ENCODE measurements around the gene VAMP8.
"Not testable (repeated sequence)": the region's sequence is repeated elsewhere in the genome, so short reads cannot be mapped to it uniquely, and the experiment has no call there.

Gene VAMP8

DNA sequence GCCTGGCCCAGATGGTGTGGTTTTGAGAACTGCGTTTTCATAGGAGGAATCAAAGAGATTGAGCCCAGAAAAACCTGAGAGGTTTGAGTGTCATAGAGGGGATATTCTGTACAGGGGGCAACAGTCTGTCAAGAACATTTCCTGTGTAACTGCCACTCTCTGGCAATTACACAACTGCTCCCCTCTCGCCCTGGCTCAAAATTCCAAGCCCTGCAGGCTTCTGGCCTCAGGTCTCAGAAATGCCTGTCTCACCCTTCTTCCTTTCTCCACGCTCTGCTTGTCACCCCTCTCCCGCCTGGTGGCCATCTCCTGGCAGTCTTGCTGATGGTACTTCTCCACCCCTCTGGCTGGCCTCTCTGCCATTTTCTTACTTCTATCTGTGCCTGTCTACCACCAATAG is 10.8 kb downstream of the VAMP8 start:
- DNase-seq (ENCODE audit: low read depth) = no peak
- H3K4me3 ChIP-seq (ENCODE audit: low read length) = no peak overlapping the region
- TF ChIP-seq, protein P1, sequence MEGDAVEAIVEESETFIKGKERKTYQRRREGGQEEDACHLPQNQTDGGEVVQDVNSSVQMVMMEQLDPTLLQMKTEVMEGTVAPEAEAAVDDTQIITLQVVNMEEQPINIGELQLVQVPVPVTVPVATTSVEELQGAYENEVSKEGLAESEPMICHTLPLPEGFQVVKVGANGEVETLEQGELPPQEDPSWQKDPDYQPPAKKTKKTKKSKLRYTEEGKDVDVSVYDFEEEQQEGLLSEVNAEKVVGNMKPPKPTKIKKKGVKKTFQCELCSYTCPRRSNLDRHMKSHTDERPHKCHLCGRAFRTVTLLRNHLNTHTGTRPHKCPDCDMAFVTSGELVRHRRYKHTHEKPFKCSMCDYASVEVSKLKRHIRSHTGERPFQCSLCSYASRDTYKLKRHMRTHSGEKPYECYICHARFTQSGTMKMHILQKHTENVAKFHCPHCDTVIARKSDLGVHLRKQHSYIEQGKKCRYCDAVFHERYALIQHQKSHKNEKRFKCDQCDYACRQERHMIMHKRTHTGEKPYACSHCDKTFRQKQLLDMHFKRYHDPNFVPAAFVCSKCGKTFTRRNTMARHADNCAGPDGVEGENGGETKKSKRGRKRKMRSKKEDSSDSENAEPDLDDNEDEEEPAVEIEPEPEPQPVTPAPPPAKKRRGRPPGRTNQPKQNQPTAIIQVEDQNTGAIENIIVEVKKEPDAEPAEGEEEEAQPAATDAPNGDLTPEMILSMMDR (IDR thresholded peaks at IDR 0.05; ENCODE audit: insufficient read depth, low read depth, low read length, missing control alignments) = no peak

DNA sequence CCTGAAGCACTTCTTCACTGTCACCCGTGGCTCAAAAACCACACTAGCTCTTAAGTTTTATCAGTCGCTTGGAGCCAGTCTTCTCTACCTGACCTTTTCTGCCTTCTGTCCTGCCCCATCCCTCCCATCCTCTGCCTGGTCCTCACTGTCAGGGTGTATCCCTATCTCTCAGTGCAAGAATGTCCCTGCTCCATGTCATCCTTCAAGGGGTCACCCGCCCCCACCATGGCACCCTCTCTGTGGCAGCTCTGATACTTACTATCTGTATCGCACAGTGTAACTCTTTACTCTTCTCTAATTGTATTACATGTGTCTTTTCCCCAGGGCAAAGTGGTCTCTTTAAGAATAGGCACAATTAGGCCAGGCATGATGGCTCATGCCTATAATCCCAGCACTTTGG is 11.3 kb downstream of the VAMP8 start:
- no peak overlapping the region for H3K4me3 ChIP-seq (ENCODE audit: low read length)
- DNase-seq (ENCODE audit: low read depth) = no peak
- TF ChIP-seq, protein P1 (IDR thresholded peaks at IDR 0.05; ENCODE audit: insufficient read depth, low read depth, low read length, missing control alignments) = no peak

DNA sequence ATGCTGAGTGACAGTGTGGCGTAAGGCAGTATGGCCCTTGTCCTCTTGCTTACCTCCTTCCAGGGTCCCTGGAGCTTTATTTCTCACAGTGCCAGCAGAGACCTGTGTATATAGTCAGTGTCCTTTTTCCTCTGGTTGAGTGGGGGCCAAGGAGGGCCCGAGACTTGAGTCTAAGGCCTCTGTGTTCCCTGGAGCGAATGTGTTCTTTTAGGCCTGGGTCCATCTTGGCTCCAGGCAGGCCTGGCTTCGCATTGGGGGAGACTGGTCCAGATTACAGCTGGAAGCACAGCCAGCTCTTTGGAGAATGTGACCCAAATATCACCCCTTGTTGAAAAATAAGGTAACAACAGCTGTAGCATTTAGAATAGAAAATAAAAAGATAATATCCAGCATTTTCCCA is 11.8 kb downstream of the VAMP8 start:
- no peak for DNase-seq (ENCODE audit: low read depth)
- TF ChIP-seq, protein P1 (IDR thresholded peaks at IDR 0.05; ENCODE audit: insufficient read depth, low read depth, low read length, missing control alignments) = no peak
- H3K4me3 ChIP-seq (ENCODE audit: low read length) = no peak overlapping the region

DNA sequence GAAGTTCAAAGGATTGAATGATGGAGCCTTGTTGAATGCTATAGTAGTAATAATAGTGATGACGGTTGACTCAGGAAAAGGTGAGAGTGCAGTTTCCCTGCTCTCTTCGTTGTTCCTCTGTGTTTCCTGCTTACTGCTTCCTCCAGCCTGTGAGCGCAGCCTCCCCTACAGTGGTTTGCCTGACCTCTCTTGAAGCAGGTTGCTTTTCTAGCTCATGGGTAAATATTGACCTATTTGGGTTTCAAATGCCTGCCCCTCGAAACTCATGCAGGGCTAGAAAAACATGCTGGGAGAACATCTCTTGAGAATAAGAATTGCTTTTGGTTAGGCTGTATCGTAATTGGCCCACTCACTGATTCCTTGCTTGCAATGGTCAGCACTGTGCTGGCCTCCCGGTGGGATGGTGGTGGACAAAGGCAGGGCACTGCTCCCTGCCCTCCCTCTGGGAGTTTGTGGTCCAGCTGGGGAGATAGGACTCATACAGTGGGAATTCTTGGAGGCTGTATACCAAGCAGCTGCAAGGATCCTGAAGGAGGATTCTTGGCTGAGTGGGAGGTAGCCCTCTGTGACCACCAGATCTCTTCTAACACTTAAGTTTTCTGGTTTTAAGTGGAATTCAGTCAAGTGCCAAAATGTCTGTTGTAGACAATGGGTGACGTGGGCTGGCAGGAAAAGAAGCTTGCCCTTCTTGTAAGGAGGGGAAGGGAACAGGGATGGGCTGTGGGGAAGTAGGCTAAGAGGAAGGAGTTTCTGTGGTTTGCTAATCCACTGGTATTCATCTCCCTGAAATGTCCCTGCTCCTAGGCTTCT is 12.8 kb downstream of the VAMP8 start:
- TF ChIP-seq, protein P1 (IDR thresholded peaks at IDR 0.05; ENCODE audit: insufficient read depth, low read depth, low read length, missing control alignments) = no peak
- DNase-seq (ENCODE audit: low read depth) = peak; percentile 68
- H3K4me3 ChIP-seq (ENCODE audit: low read length) = no peak overlapping the region

DNA sequence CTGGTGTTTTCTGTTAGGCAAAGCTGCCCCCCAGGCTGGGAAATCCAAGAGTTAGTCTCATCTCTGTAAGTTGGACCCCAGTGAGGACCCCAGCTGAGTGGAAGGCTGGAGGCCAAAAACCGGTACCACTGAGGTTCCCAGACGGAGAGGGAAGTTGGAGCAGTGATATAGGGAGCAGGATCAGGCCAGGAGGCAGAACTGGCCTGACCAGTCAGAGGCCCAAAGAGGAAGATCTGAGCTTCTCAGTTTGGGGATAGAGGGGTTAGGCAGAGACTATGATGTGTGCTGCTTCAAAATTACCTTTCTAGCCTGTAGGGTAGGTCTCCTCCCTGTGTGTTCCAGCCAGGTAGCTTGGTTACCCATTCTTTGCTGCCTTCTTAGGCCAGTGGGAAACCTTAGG is 13.6 kb downstream of the VAMP8 start:
- DNase-seq (ENCODE audit: low read depth) = no peak
- H3K4me3 ChIP-seq (ENCODE audit: low read length) = no peak overlapping the region
- TF ChIP-seq, protein P1 (IDR thresholded peaks at IDR 0.05; ENCODE audit: insufficient read depth, low read depth, low read length, missing control alignments) = no peak

DNA sequence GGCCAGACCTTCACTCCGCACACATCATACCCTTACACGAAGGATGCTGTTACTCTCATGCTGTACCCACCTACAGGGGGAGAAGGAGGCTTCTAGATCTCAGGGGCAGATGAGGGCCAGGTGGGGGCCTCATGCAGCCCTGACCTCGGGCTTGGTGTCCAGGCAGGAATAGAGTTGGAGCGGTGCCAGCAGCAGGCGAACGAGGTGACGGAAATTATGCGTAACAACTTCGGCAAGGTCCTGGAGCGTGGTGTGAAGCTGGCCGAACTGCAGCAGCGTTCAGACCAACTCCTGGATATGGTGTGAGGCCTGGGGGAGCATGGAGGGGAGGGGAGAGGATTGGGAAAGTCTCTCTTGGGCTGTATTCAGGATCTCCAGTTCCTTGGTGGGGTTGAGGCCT is 14.2 kb downstream of the VAMP8 start:
- no peak overlapping the region for H3K4me3 ChIP-seq (ENCODE audit: low read length)
- DNase-seq (ENCODE audit: low read depth) = no peak
- TF ChIP-seq, protein P1 (IDR thresholded peaks at IDR 0.05; ENCODE audit: insufficient read depth, low read depth, low read length, missing control alignments) = no peak

DNA sequence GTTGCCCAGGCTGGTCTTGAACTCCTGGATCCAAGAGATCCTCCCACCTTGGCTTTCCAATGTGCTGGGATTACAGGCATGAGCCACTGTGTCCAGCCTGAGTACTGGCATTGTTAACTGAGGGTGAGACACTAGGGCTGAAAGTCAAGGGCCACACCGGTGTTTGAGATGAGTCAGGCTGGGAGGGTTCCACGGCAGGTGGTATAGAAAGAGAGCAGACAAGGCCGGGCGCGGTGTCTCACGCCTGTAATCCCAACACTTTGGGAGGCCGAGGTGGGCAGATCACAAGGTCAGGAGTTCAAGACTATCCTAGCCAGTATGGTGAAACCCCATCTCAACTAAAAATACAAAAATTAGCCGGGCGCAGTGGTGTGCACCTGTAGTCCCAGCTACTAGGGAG is 14.9 kb downstream of the VAMP8 start:
- not testable (repeated sequence) for H3K4me3 ChIP-seq (ENCODE audit: low read length); DNase-seq (ENCODE audit: low read depth)

Measured in epithelial cell of esophagus (primary cell).